Loucy (cell line): ENCODE data around the gene DENND4C.

ENCODE experiments used
- H2AFZ ChIP-seq: fragments of 200-600 bp; sonication (generic); 2 replicates; pipeline ENCODE4 v1.6.0; 2016; ENCODE audit warnings: antibody characterized with exemption, mild to moderate bottlenecking, low read length, moderate library complexity
- H3F3A ChIP-seq: fragments of 200-600 bp; 2 replicates; pipeline ENCODE4 v1.6.0; 2016; ENCODE audit warnings: antibody characterized with exemption, low read depth, mild to moderate bottlenecking
- H3K27me3 ChIP-seq: fragments of 200-600 bp; sonication (generic); 2 replicates; pipeline ENCODE4 v1.6.1; 2014; ENCODE audit warnings: low read length, mild to moderate bottlenecking; ENCODE audit not compliant: insufficient read depth, poor library complexity, severe bottlenecking
- H3K36me3 ChIP-seq: fragments of 200-600 bp; sonication (generic); 2 replicates; pipeline ENCODE4 v1.6.1; 2016; ENCODE audit warnings: low read length; ENCODE audit not compliant: insufficient read depth
- H3K4me1 ChIP-seq: fragments of 200-600 bp; sonication (generic); 2 replicates; pipeline ENCODE4 v1.5.1; 2014; ENCODE audit warnings: low read length, mild to moderate bottlenecking; ENCODE audit not compliant: insufficient read depth, poor library complexity, severe bottlenecking
- H3K4me2 ChIP-seq: fragments of 200-600 bp; sonication (generic); 2 replicates; pipeline ENCODE4 v1.6.0; 2014; ENCODE audit warnings: antibody characterized with exemption, low read length, low read depth, mild to moderate bottlenecking; ENCODE audit not compliant: poor library complexity, severe bottlenecking
- H3K4me3 ChIP-seq: fragments of 200-600 bp; sonication (generic); 2 replicates; pipeline ENCODE4 v1.5.1; 2014; ENCODE audit warnings: low read length, mild to moderate bottlenecking, mixed read lengths; ENCODE audit not compliant: poor library complexity, severe bottlenecking
- H3K79me2 ChIP-seq: fragments of 200-600 bp; sonication (generic); 2 replicates; pipeline ENCODE4 v1.6.1; 2014; ENCODE audit warnings: low read length; ENCODE audit not compliant: insufficient read depth
- H3K9ac ChIP-seq: fragments of 200-600 bp; sonication (generic); 2 replicates; pipeline ENCODE4 v1.6.0; 2014; ENCODE audit warnings: mild to moderate bottlenecking, low read depth, low read length, moderate library complexity; ENCODE audit not compliant: poor library complexity, severe bottlenecking
- H3K9me2 ChIP-seq: fragments of 200-600 bp; sonication (generic); replicated peaks from 2 replicates; pipeline ENCODE4 v1.6.1; 2016; ENCODE audit warnings: low read depth, low read length, mixed read lengths
- H3K9me3 ChIP-seq: fragments of 200-600 bp; sonication (generic); 2 replicates; pipeline ENCODE4 v1.6.1; 2014; ENCODE audit warnings: mild to moderate bottlenecking, antibody characterized with exemption, low read length, low read depth; ENCODE audit not compliant: insufficient read depth
- H4K20me1 ChIP-seq: fragments of 200-600 bp; sonication (generic); 2 replicates; pipeline ENCODE4 v1.6.0; 2014; ENCODE audit warnings: antibody characterized with exemption, low read length, mild to moderate bottlenecking; ENCODE audit not compliant: insufficient read depth, poor library complexity, severe bottlenecking
- CTCF ChIP-seq: fragments of 200-600 bp; sonication (generic); conservative IDR thresholded peaks from 2 replicates; pipeline ENCODE4 v1.5.1; 2014; ENCODE audit warnings: mild to moderate bottlenecking, antibody characterized with exemption, low read length
- EZH2phosphoT487 ChIP-seq: fragments of 200-600 bp; IDR thresholded peaks from 2 replicates; pipeline ENCODE4 v1.6.1; 2018; ENCODE audit warnings: antibody characterized with exemption, mild to moderate bottlenecking, moderate library complexity, borderline replicate concordance

The DENND4C gene

GRCh38 chr9:19371942-19372341 is 141.4 kb downstream of the DENND4C start:
- Histone ChIP-seq H3F3A (peaks cover 32% of the 10 kb centered on the region), H3K36me3 (peaks cover 53% of the 10 kb centered on the region), H3K9me3 (no peaks in the 10 kb centered on the region), H3K79me2 (peaks cover 16% of the 10 kb centered on the region), H2AFZ (no peak overlapping the region), H3K4me2 (no peak overlapping the region), H3K4me1 (peaks cover 9% of the 10 kb centered on the region), H3K4me3 (no peak overlapping the region), H3K27me3 (no peaks in the 10 kb centered on the region), H3K9me2 (no peaks in the 10 kb centered on the region), H4K20me1 (peaks cover 19% of the 10 kb centered on the region), H3K9ac (no peak overlapping the region)
- peak; percentile 25 for TF ChIP-seq CTCF
- no peak for TF ChIP-seq EZH2phosphoT487

DNA sequence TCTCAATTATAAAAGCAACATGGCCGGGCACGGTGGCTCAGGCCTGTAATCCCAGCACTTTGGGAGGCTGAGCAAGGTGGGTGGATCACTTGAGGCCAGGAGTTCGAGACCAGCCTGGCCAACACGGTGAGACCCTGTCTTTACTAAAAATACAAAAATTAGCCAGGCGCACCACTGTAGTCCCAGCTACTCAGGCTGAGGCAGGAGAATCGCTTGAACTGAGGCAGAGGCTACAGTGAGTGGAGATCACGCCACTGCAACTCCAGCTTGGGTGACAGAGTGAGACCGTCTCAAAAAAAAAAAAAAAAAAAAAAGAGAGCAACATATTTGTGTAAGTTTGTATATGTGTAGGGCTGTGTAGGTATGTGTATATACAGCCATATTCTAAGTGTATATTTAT is 142.1 kb downstream of the DENND4C start:
- H3K9me2 ChIP-seq, result no peaks in the 10 kb centered on the region
- no peak overlapping the region for H3K9ac ChIP-seq
- no peak overlapping the region for H3K4me2 ChIP-seq
- peaks cover 59% of the 10 kb centered on the region for H3K36me3 ChIP-seq
- no peaks in the 10 kb centered on the region for H3K9me3 ChIP-seq
- no peak overlapping the region for H2AFZ ChIP-seq
- H3K27me3 ChIP-seq, result no peaks in the 10 kb centered on the region
- H3F3A ChIP-seq, result peaks cover 32% of the 10 kb centered on the region
- peaks cover 23% of the 10 kb centered on the region for H3K79me2 ChIP-seq
- no peak overlapping the region for H3K4me3 ChIP-seq
- TF ChIP-seq EZH2phosphoT487, result no peak
- no peak for TF ChIP-seq CTCF
- H3K4me1 ChIP-seq, result peaks cover 15% of the 10 kb centered on the region
- H4K20me1 ChIP-seq, result peaks cover 26% of the 10 kb centered on the region

DNA sequence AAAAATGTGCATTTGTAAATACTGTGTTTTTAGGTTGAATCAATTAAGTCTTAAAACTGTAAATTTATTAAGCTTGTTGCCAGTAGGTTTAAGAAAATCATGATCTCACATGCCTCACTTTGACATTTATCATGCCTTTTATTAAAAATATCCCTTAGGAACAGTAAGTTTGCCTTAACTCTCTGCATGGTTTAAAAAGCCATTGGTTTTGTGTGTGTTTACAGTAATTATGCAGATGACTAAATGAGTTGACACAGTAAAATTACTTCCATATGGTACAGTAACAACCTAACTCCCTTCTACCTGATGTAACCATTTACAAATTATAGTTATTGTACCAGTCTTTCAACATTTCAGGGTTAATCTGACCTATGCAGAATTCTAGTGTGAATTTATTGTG is 143.0 kb downstream of the DENND4C start:
- Histone ChIP-seq H3K4me2 (no peak overlapping the region), H3K9ac (no peak overlapping the region), H2AFZ (no peak overlapping the region), H3K4me3 (no peak overlapping the region), H3K4me1 (peaks cover 24% of the 10 kb centered on the region), H3F3A (peaks cover 32% of the 10 kb centered on the region), H3K36me3 (peaks cover 69% of the 10 kb centered on the region), H3K27me3 (no peaks in the 10 kb centered on the region), H3K9me2 (no peaks in the 10 kb centered on the region), H3K9me3 (no peaks in the 10 kb centered on the region), H4K20me1 (peaks cover 35% of the 10 kb centered on the region), H3K79me2 (peaks cover 32% of the 10 kb centered on the region)
- TF ChIP-seq CTCF (no peak), EZH2phosphoT487 (no peak)
